HPDE6-E6E7 (cell line): ENCODE data around the gene TAS2R46.
"Not testable (repeated sequence)": the region's sequence is repeated elsewhere in the genome, so short reads cannot be mapped to it uniquely, and the experiment has no call there.

Source experiments
- DNase-seq: peaks from one replicate; pipeline ENCODE4 v3.0.0; 2011; ENCODE audit warnings: missing footprints; ENCODE audit errors: extremely low spot score

TAS2R46 gene

GRCh38 chr12:11062194-11062593 is at the start of gene TAS2R46:
Gene TAS2R46, minus strand, starts transcription at chr12:11062294. Its CDS starts 0 bp downstream, at chr12:11062294.
- not testable (repeated sequence) for DNase-seq

GRCh38 chr12:11111213-11111612 is 49.1 kb upstream of the TAS2R46 start:
- DNase-seq, result not testable (repeated sequence)

- no peak for DNase-seq
Observed at GRCh38 chr12:11108862-11109261, 46.8 kb upstream of the TAS2R46 start.

- DNase-seq, result no peak
Observed at GRCh38 chr12:11107719-11108118, 45.6 kb upstream of the TAS2R46 start.

GRCh38 chr12:11106288-11106687 is 44.2 kb upstream of the TAS2R46 start:
- DNase-seq, result no peak

- no peak for DNase-seq
Observed at GRCh38 chr12:11105546-11105945, 43.5 kb upstream of the TAS2R46 start.

- DNase-seq, result not testable (repeated sequence)
Observed at GRCh38 chr12:11094910-11095309, 32.8 kb upstream of the TAS2R46 start.

GRCh38 chr12:11092128-11092527 is 30.0 kb upstream of the TAS2R46 start, which contains the start of gene TAS2R43:
Gene TAS2R43, minus strand, starts transcription at chr12:11092313. Its CDS starts 84 bp downstream, at chr12:11092229.
- DNase-seq, result no peak

- no peak for DNase-seq
Observed at GRCh38 chr12:11089246-11089645, 27.2 kb upstream of the TAS2R46 start.

- no peak for DNase-seq
Observed at GRCh38 chr12:11085419-11085818, 23.3 kb upstream of the TAS2R46 start.

GRCh38 chr12:11081987-11082386 is 19.9 kb upstream of the TAS2R46 start:
- no peak for DNase-seq

GRCh38 chr12:11078246-11078645 is 16.2 kb upstream of the TAS2R46 start:
- DNase-seq, result no peak

GRCh38 chr12:11075642-11076041 is 13.5 kb upstream of the TAS2R46 start:
- no peak for DNase-seq

GRCh38 chr12:11071414-11071813 is 9.3 kb upstream of the TAS2R46 start:
- DNase-seq, result no peak

- no peak for DNase-seq
Observed at GRCh38 chr12:11070999-11071398, 8.9 kb upstream of the TAS2R46 start.

GRCh38 chr12:11069854-11070365 is 7.8 kb upstream of the TAS2R46 start:
- no peak for DNase-seq

- no peak for DNase-seq
Observed at GRCh38 chr12:11067514-11067913, 5.4 kb upstream of the TAS2R46 start.

- DNase-seq, result no peak
Observed at GRCh38 chr12:11059784-11060183, 2.3 kb downstream of the TAS2R46 start.

GRCh38 chr12:11059041-11059440 is 3.1 kb downstream of the TAS2R46 start:
- no peak for DNase-seq

- DNase-seq, result no peak
Observed at GRCh38 chr12:11055306-11055705, 6.8 kb downstream of the TAS2R46 start.

- not testable (repeated sequence) for DNase-seq
Observed at GRCh38 chr12:11049806-11050531, 12.1 kb downstream of the TAS2R46 start.

GRCh38 chr12:11041366-11041765 is 20.7 kb downstream of the TAS2R46 start:
- DNase-seq, result not testable (repeated sequence)

GRCh38 chr12:11040162-11040561 is 21.9 kb downstream of the TAS2R46 start:
- no peak for DNase-seq
